HG03108 (cell line): Measurements from ENCODE around the gene ALOX15B.

Experiments
- ATAC-seq: cut with Tn5 transposase; IDR thresholded peaks from one replicate; pipeline ENCODE4 v1.9.1; 2021; ENCODE audit warnings: moderate library complexity; ENCODE audit not compliant: unreplicated experiment

The ALOX15B gene

DNA sequence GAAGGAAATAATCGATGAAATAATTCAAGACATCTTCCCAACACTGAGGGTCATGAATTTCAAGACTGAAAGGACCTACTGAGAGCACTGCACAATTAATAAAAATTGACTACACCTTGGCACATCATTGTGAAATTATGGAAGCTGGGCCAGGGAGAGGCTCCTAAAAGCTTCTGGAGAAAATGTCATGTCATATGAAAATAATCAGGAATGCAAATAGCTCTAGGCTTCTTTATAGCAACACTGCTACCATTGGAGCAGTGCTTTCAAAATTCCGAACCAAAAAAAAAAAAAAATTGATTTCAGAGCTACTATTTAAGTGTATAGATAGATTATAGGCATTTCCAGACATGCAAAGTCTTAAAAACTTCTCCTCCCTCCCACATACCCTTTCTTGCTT, 6.4 kb upstream of the ALOX15B start:
- ATAC-seq = no peak

DNA sequence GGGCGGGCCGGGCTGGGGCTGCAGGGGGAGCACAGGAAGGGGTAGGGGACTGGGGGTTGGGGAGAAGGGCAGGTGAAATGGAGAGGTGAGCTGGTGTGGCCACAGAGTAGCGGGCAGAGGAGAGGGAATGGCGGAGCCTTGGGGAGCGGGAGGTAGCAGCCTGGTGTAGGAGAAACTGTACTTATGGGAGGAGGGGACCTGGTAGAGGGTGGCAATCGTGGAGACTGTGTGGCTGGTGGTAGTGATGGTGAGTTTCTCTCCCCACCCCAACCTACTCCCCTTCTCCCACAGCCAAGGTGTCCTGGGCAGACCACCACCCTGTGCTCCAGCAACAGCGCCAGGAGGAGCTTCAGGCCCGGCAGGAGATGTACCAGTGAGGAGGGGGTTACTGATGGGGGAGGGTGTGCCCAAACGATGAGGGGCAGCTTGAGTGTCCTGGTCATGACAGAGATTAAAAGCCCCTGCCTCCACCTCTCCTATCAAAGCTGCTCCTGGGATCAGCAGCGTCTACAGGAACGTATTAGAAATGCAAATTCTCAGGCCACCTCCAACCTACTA, 831 bp downstream of the ALOX15B start:
- ATAC-seq = no peak

DNA sequence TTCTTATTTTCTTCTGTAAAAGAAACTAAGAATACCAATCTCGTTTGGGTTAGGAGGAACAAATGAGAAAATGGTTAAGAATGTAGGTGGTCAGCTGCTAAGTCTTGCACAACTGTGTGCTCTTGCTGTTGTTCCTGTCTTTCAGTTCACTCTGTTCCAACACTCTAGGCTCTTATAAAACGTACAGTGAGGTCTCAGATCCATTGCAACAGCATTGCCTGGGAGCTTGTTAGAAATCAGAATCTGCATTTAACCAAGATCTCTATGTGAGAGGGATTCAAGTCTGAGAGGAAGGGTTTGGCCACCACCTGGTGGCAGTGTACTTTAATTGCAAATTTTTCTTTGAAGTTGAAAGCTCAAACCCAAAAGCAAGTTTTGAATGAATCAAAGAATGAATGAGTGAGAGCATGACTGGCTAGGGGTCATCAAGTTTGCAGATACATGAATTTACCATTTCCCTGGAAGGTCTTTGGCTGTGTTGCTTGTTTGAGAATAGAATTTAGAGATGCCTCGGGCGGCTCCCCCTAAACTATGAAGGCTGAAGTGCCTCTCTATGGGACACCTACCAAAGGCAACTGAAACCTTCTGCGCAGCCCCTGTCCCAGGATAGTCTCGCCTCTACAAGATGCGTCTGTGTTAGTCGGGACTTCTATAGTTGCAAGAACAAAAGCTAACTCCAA, 2.5 kb downstream of the ALOX15B start:
- no peak for ATAC-seq

DNA sequence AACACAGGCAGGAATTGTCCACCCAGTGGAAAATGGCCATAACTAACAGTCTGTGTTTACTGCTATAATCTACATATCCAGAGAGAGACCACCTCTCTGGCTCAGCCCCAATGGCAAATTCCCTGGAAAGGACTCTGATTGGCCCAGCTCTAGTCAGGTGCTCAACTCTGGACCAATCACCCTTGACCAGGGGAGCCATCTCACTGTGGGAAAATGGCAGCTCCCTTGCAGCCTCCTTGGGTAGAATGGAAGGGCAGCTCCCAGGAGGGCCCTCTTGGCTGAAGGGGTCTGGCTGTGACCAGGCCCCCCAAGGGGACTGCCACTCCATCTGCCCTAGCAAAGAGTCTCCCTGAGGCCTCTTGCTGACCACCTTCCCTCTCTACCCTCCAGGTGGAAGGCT, 3.1 kb downstream of the ALOX15B start:
- no peak for ATAC-seq

DNA sequence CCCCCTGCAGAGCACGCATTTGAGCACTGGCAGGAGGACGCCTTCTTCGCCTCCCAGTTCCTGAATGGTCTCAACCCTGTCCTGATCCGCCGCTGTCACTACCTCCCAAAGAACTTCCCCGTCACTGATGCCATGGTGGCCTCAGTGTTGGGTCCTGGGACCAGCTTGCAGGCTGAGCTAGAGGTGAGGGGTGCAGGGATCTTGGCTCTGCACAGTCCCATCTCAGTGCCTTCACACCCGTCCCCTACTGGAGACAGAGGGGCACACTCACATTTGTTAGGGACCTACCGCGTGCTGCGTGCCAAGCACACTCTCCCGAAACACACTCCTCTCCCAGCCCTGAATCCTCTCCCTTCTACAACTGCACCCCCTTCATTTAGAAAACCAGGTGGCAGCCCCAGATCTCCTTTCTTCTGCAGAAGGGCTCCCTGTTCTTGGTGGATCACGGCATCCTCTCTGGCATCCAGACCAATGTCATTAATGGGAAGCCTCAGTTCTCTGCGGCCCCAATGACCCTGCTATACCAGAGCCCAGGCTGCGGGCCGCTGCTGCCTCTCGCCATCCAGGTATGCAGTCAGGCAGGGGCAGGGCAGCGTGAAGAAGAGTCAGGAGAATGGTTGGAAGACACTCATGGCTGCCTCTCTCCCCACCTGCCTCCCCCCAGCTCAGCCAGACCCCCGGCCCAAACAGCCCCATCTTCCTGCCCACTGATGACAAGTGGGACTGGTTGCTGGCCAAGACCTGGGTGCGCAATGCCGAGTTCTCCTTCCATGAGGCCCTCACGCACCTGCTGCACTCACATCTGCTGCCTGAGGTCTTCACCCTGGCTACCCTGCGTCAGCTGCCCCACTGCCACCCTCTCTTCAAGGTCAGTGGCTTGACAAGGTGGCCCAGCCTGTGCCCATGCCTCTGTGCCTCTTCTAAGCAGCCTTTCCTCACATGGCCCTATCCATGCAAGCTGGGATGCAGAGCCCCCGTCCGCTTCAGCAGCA, 6.3 kb downstream of the ALOX15B start:
- ATAC-seq = no peak

DNA sequence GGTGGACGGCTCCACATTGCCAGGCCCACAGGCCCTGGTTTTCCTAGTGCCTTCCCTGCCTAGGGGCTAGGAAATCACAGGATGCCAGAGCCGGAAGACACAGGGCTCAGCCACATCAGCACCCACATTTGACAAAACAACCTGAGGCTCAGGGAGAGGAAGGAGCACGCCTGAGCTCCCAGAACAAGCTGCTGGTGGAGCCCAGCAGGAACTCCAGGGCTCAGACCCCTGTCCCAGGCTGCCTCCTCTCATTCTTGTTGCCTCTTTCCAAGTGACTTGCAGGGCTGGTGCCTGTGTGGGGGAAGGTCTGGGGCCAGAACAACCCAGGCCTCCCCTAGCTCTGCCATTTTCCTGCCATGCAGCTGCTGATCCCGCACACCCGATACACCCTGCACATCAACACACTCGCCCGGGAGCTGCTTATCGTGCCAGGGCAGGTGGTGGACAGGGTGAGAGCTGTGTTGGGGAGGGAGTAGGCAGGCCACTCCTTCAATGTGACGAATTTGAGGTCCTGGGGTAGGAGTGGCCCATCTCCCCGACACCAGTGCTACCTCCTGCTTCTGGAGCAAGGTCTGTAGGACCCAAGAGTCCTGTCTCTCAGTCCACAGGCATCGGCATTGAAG, 7.6 kb downstream of the ALOX15B start:
- ATAC-seq = no peak

DNA sequence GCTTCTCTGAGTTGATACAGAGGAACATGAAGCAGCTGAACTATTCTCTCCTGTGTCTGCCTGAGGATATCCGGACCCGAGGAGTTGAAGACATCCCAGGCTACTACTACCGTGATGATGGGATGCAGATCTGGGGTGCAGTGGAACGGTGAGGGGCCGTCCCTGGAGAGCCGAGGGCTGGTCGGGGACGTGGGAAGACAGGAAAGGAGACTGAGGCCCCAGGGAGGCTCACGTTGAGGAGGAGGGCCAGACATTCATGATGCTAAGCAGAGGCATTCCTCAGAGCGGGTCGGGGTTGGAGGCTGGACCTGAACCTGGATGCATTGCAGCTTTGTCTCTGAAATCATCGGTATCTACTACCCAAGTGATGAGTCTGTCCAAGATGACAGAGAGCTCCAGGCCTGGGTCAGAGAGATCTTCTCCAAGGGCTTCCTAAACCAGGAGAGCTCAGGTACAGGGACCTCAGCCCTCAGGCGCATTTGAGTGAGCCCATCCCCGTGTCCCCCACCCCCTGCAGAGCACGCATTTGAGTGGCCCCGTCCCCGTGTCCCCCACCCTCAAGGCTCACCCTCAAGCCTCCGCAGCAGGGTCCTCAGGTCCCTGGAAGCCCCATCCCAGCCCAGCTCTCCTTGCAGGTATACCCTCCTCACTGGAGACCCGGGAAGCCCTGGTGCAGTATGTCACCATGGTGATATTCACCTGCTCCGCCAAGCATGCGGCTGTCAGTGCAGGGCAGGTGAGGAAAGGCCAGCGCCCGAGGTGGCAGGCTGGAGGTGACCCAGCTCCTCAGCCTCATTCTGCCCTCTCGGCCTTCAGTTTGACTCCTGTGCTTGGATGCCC, 8.3 kb downstream of the ALOX15B start:
- ATAC-seq = no peak

DNA sequence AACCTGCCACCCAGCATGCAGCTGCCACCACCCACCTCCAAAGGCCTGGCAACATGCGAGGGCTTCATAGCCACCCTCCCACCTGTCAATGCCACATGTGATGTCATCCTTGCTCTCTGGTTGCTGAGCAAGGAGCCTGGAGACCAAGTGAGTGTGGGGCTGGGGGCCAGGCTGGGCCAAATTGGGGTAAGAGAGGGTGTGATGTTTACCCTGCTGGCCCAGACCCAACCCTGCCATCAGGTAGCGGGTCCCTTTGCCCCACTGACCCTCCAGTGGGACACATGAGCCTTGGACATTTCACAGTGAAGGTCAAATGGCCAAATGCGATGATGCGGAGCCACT, 8.9 kb downstream of the ALOX15B start:
- ATAC-seq = no peak

DNA sequence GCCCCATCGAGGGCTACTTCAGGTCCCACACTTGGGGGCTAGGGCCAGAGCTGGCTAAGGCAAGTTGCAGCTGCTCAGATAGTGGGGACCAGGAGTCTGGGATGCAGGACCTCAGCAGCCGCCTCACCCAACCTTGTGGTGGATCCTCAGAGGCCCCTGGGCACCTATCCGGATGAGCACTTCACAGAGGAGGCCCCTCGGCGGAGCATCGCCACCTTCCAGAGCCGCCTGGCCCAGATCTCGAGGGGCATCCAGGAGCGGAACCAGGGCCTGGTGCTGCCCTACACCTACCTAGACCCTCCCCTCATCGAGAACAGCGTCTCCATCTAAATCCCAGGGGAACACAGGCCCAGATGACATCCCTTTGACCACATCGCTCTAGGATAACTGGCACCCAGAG, 9.4 kb downstream of the ALOX15B start:
- ATAC-seq = no peak

DNA sequence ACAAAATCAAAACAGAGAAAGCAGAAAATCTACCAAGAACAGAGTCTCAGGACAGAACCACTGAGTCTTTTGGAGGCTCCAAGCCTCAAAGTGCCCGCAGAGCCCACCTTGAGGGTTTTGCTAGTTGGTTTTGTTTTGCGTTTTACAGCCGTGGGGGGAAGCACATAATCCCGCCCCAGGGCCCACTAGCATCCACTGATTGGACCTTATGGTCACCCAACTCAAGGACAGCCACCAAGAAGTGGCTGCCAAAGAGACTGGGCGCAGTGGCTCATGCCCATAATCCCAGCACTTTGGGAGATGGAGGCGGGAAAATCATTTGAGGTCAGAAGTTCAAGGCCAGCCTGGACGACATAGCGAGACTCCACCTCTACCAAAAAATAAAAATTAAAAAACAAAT, 9.9 kb downstream of the ALOX15B start:
- no peak for ATAC-seq

DNA sequence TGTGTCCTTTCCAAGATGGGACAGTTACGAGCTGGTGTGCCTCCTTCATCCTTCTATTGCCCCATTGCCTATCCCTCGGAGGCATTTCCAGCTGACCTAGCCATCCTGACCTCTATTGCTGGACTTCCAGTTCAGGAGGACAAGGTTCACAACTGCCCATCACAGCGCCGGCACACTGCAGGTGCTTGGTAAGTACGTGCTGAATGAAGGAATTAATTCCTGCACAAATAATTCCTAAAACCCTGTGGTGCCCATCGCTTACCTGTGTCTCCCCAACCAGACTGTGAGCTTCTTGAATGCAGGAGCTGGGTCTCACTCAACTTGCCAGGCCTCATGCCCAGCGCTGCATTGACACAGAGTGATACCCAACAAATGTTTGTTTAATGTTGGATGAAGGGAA, 13.0 kb downstream of the ALOX15B start:
- ATAC-seq = no peak

DNA sequence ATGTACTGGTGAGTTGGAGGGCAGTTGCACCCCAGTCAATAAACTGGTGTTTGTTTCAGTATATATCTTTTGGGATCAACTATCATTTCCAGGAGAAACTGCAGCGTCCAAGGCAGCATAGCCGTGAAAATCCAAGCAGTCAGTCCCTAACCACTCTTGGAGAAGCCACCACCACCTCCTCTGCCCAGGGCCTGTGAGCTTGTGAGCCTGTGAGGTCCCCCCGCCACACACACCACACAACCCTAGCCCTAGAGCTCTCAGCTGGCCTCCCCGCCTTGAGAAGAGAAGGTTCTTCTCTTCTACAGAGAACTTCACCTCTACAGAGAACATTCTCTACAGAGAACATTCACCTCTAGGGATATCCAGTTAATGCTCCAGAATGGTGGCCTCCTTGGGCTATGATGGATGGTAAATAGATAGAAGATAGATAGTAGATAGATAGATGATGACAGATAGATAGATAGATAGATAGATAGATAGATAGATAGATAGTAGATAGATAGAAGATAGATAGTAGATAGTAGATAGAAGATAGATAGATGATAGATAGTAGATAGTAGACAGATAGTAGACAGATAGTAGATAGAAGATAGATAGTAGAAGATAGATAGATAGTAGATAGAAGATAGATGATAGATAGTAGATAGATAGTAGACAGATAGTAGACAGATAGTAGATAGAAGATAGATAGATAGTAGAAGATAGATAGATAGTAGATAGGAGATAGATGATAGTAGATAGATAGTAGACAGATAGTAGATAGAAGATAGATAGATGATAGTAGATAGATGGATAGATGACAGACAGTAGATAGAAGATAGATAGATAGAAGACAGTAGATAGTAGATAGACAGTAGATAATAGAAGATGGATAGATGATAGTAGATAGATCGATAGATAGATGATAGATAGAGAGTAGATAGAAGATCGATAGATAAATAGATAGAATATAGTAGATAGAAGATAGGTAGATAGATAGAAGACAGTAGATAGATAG, 13.7 kb downstream of the ALOX15B start:
- no peak for ATAC-seq

DNA sequence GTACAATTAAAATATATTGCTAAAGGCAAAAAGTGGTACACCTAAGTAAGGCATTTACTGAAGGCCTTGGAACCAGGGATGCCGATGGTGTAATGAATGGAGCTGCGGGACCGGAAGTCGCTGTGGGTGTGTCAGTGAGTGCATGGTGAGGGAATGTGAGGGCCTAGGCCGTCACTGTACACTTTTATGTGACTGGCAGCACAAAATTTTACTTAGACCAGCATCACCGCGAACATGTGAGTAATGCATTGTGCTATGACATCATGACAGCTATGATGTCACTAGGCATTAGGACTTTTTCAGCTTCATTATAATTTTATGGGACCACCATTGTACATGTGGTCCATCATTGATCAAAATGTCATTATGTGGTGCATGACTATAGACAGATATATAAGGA, 14.7 kb downstream of the ALOX15B start:
- ATAC-seq = no peak

DNA sequence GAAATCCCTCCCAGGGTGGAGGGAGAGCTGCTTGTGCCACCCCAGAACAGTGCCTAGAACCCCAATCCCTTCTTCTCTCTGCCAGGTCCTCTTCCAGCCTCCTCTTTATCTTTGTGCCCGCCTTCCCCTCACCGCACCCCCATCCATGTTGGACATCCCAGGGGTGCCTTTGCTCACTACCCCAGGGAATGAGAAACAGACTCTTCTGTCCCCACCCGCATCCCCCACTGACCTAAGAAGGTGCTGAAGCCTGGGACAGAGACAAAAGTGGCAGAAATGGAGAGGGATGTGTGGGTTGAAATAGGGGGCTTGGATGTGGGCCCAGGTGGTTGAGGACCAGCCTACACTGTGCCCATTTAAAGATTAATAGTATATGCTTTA, 17.0 kb downstream of the ALOX15B start:
- no peak for ATAC-seq

DNA sequence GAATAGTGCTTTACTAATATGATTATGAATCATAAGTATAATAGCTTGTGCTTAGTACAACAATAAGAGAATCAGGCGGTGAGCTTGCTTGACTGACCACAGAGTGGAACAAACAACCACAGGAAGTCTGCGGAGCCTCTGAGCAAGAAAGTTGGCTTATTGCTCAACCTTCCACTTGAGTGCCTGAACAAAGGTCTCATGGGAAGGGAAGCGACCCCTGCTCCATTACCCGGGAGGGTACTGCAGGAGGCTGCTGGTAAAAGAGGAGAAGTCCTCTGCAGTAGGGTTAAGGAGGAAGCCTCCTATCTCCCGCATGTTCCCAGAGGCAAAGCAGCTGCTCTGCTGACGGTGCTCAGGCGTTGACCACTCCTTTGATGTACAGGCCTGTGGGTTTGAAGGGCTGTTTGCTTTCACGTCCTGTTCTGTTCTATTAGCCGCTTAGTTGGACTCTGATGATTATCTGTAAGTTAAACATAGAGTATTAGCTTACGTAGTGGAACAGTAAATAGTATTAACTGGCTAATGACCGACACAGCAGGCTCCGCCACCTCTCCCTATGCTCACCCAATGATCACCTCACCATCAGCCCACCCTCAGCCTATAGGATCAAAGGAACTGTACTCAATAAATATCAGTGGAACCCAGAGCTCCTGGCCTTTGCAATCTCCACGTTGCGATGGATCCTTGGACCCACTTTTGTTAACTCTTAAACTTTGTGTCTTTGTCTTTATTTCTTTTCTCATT, 17.5 kb downstream of the ALOX15B start:
- ATAC-seq = peak; percentile 55

DNA sequence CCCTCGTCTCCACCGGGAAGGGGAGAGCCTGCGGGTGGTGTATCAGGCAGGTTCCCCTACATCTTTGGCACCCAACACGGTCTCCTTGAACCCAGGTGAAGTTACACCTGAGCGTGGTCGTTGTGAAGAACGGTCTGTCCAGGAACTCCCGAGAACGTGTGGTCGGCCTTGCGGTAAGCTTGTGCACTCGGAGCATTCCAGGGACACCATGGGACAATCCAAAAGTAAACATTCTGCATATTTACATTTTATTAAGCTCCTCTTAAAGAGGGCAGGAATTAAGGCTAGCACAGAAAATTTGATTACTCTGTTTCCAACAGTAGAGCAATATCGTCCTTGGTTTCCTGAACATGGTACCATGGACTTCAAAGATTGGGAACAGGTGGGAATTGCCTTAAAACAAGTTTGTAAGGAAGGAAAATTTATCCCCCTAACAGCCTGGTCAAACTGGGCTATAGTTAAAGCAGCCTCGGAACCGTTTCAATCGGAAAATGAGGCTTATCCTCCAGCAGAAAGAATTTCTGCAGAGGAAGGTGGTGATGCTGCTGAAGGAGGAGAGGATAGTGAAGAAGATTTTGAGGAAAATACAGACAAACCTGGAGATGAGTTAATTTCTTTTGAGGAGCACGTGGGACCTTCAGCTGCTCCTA, 18.2 kb downstream of the ALOX15B start:
- no peak for ATAC-seq

DNA sequence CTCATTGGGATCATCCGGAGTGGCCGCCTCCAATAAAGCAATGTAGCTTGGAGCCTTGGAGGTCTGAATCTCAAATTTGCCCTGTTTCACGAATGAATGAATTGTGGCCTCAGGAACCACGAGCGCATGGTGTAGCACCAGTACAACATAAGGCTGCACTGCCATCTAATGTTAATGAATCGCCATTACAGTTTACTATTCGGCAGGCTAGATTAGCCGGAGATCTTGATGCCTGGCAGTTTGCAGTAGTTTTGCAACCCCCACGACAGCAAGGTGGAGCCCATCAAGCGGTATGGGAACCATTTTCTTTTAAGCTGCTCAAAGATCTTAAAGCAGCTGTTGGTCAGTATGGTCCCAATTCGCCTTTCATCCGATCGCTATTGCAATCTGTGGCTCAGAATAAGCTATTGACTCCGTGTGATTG, 18.8 kb downstream of the ALOX15B start:
- no peak for ATAC-seq

DNA sequence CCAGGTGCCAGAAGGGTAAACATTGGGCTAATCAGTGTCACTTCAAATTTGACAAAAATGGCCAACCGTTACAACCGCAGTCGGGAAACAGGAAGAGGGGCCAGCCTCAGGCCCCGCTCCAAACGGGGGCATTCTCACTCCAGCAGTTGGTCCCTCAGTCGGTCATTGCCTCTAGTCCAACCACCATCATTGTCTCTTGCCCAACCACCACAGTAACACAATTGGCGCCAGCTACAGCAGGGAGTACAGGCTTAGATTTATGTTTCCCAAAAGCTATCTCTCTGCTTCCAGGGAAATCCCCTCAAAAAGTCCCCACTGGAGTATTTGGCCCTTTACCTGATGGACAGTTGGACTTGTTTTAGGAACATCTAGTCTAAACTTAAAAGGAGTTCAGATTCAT, 20.3 kb downstream of the ALOX15B start:
- no peak for ATAC-seq
